ENCODE measurements around the gene PLET1. TPM values are rescaled to one million over a fixed set of nuclear protein-coding genes. Genes with fewer than 3 reads are reported as not detected.
"Not testable (repeated sequence)": the region's sequence is repeated elsewhere in the genome, so short reads cannot be mapped to it uniquely, and the experiment has no call there.

Gene PLET1
- total RNA-seq, 4 donors from 2014 or later, result not detected

GRCh38 chr11:112211536-112211935 lies 49.1 kb downstream of the PLET1 start:
- Histone ChIP-seq H3K9me3 (no peaks in the 10 kb centered on the region), H3K27me3 (no peaks in the 10 kb centered on the region), H3K27ac (no peak overlapping the region), H3K4me1 (no peaks in the 10 kb centered on the region), H3K4me3 (no peak overlapping the region), H3K36me3 (peaks cover 0 to 4% (median 0%) of the 10 kb centered on the region in 3 donors)
- no peak for DNase-seq (ENCODE audit: low spot score in 2 of 2)
- WGBS, 2 donors, result 41 to 49% methylated on average over 2 of the region's 2 CpGs
- TF ChIP-seq CTCF (IDR thresholded peaks at IDR 0.05) (no peak), POLR2A (IDR thresholded peaks at IDR 0.05) (no peak), EP300 (IDR thresholded peaks at IDR 0.05) (no peak)

GRCh38 chr11:112210890-112211289 lies 49.8 kb downstream of the PLET1 start:
- no peak overlapping the region for H3K27ac ChIP-seq
- peaks cover 0 to 7% (median 0%) of the 10 kb centered on the region in 3 donors for H3K36me3 ChIP-seq
- no peak for DNase-seq (ENCODE audit: low spot score in 2 of 2)
- H3K27me3 ChIP-seq, result no peaks in the 10 kb centered on the region
- no peak overlapping the region for H3K4me3 ChIP-seq
- TF ChIP-seq EP300 (IDR thresholded peaks at IDR 0.05), result no peak
- no peak for TF ChIP-seq POLR2A (IDR thresholded peaks at IDR 0.05)
- TF ChIP-seq CTCF (IDR thresholded peaks at IDR 0.05), result no peak
- 84 to 88% methylated on average over 1 of the region's 1 CpG for WGBS, 2 donors
- H3K9me3 ChIP-seq, result no peaks in the 10 kb centered on the region
- H3K4me1 ChIP-seq, result no peaks in the 10 kb centered on the region

- Histone ChIP-seq H3K4me1 (no peaks in the 10 kb centered on the region), H3K36me3 (peaks cover 0 to 21% (median 0%) of the 10 kb centered on the region in 3 donors), H3K4me3 (no peak overlapping the region), H3K9me3 (no peaks in the 10 kb centered on the region), H3K27me3 (no peaks in the 10 kb centered on the region), H3K27ac (no peak overlapping the region)
- TF ChIP-seq CTCF (IDR thresholded peaks at IDR 0.05) (no peak), EP300 (IDR thresholded peaks at IDR 0.05) (no peak), POLR2A (IDR thresholded peaks at IDR 0.05) (no peak)
- WGBS, 2 donors, result 86 to 95% methylated on average over 19 to 21 of the region's 23 CpGs
- DNase-seq (ENCODE audit: low spot score in 2 of 2), result no peak
Measured at GRCh38 chr11:112206071-112206470, 54.6 kb downstream of the PLET1 start.

GRCh38 chr11:112200252-112200651 lies 60.4 kb downstream of the PLET1 start:
- Histone ChIP-seq H3K4me3 (no peak overlapping the region), H3K4me1 (no peaks in the 10 kb centered on the region), H3K27me3 (no peaks in the 10 kb centered on the region), H3K9me3 (no peaks in the 10 kb centered on the region), H3K36me3 (peaks cover 0 to 11% (median 0%) of the 10 kb centered on the region in 3 donors), H3K27ac (no peak overlapping the region)
- no peak for DNase-seq (ENCODE audit: low spot score in 2 of 2)
- TF ChIP-seq POLR2A (IDR thresholded peaks at IDR 0.05) (no peak), CTCF (IDR thresholded peaks at IDR 0.05) (no peak), EP300 (IDR thresholded peaks at IDR 0.05) (no peak)
- WGBS, 2 donors, result 22 to 24% methylated on average over 2 of the region's 2 CpGs

GRCh38 chr11:112199101-112199500 lies 61.6 kb downstream of the PLET1 start:
- H3K36me3 ChIP-seq; H3K4me3 ChIP-seq; H3K27ac ChIP-seq; DNase-seq (ENCODE audit: low spot score in 2 of 2); H3K27me3 ChIP-seq; H3K4me1 ChIP-seq; H3K9me3 ChIP-seq: not testable (repeated sequence)
- whole genome bisulfite sequencing, 2 donors, result 87 to 88% methylated on average over 4 of the region's 4 CpGs

Small RNA genes lying within 50 kb of the gene (small RNA-seq; reads per million reads assigned to genes)
- gene MRPS36P4, result not detected

Other genes with a start within 250 kb of the PLET1 start
- gene DLAT, start 235.5 kb downstream of the PLET1 start, total RNA-seq, result 10 to 100 TPM; 18.2 to 32.1 (median 19.9) TPM
- gene PIH1D2, start 186.8 kb downstream of the PLET1 start, total RNA-seq, result 1 to 10 TPM; 2.2 to 7.2 (median 3.8) TPM
- gene NKAPD1, start 186.6 kb downstream of the PLET1 start, total RNA-seq, result 10 to 100 TPM; 14.4 to 31.7 (median 17.2) TPM
- gene TIMM8B, start 174.1 kb downstream of the PLET1 start, total RNA-seq, result 10 to 100 TPM; 16.7 to 27.9 (median 26.7) TPM
- 100 to 1,000 TPM in 1 of 4 donors, 10 to 100 TPM in 3; 69.5 to 103 (median 88.3) TPM for gene SDHD, start 174.0 kb downstream of the PLET1 start, total RNA-seq
- gene IL18, start 96.8 kb downstream of the PLET1 start, total RNA-seq, result 10 to 100 TPM; 15.3 to 64.9 (median 33.5) TPM
- gene TEX12, start 93.5 kb downstream of the PLET1 start, total RNA-seq, result 1 to 10 TPM in 1 of 4 donors, not detected in 3; 2.4 TPM
- gene BCO2, start 85.3 kb downstream of the PLET1 start, total RNA-seq, result 10 to 100 TPM in 3 of 4 donors, 1 to 10 TPM in 1; 5.1 to 31.2 (median 20.6) TPM
- 10 to 100 TPM; 24.3 to 40.0 (median 38.3) TPM for gene PTS, start 34.4 kb downstream of the PLET1 start, total RNA-seq

All from tibial nerve (tissue), 4 donors.